Body of pancreas (tissue), 4 donors: ENCODE measurements around the gene CFB. TPM values are rescaled to one million over a fixed set of nuclear protein-coding genes. Genes with fewer than 3 reads are reported as not detected.

ENCODE experiments used
- microRNA counts, 2 donors: library from miRNA; unstranded; fragments of <30 nt; microRNA quantifications; one replicate each; lab custom pipeline; 2017
- microRNA-seq, 2 donors: library from miRNA; unstranded; fragments of <30 nt; microRNA quantifications; one replicate each; pipeline ENCODE4, GENCODE V29; 2016; ENCODE audit warnings: borderline number of aligned reads in 2 of 2, borderline replicate concordance in 2 of 2
- small RNA-seq: library from RNA; depleted of rRNA; stranded (forward); fragments of <200 nt; gene quantifications from one replicate; pipeline ENCODE3, GENCODE V24; 2016
- total RNA-seq, 2 donors: library from RNA; depleted of rRNA; stranded (reverse); fragments of >200 nt; gene quantifications; one replicate each; pipeline ENCODE4 v1.1.0, GENCODE V29; 2016

The CFB gene
- total RNA-seq, 2 donors from 2014 or later: 21.0 to 33.9 TPM

MicroRNAs within 50 kb of the gene (microRNA counts, 767-probe panel; counts per million panel counts)
- 0 to 736 counts per million in 2 donors for microRNA hsa-miR-1236 (lab: Ali Mortazavi, UCI)

Small RNAs within 50 kb of the gene (microRNA-seq; reads per million reads assigned to microRNA genes)
- gene MIR1236: 0 reads per million in 2 donors

Small RNAs within 50 kb of the gene (small RNA-seq; reads per million reads assigned to genes)
- not detected for gene AL645922.1

Other genes starting within 250 kb of the CFB start
- 10 to 100 TPM; 24.7 to 38.1 TPM for gene ABHD16A, start 242.8 kb upstream of the CFB start, total RNA-seq
- gene LY6G6F, start 239.2 kb upstream of the CFB start, total RNA-seq: not detected
- gene LY6G6D, start 230.7 kb upstream of the CFB start, total RNA-seq: not detected
- gene LY6G6C, start 224.3 kb upstream of the CFB start, total RNA-seq: not detected
- gene MPIG6B, start 222.7 kb upstream of the CFB start, total RNA-seq: not detected
- 10 to 100 TPM; 23.6 to 40.5 TPM for gene DDAH2, start 216.8 kb upstream of the CFB start, total RNA-seq
- gene CLIC1, start 209.6 kb upstream of the CFB start, total RNA-seq: 10 to 100 TPM; 68.9 to 92.9 TPM
- 10 to 100 TPM in 1 of 2 donors, 1 to 10 TPM in 1; 6.7 to 12.9 TPM for gene MSH5, start 206.1 kb upstream of the CFB start, total RNA-seq
- 1 to 10 TPM; 2.0 to 2.6 TPM for gene SAPCD1, start 183.4 kb upstream of the CFB start, total RNA-seq
- 1 to 10 TPM; 4.2 to 6.3 TPM for gene VWA7, start 168.8 kb upstream of the CFB start, total RNA-seq
- 10 to 100 TPM; 39.2 to 67.6 TPM for gene VARS1, start 150.3 kb upstream of the CFB start, total RNA-seq
- gene LSM2, start 139.1 kb upstream of the CFB start, total RNA-seq: 10 to 100 TPM; 21.0 to 22.4 TPM
- 1 to 10 TPM in 1 of 2 donors, under 1 TPM in 1; 0.33 to 1.0 TPM for gene HSPA1L, start 130.8 kb upstream of the CFB start, total RNA-seq
- gene HSPA1A, start 130.6 kb upstream of the CFB start, total RNA-seq: 10 to 100 TPM; 70.9 to 92.1 TPM
- 100 to 1,000 TPM in 1 of 2 donors, 10 to 100 TPM in 1; 87.0 to 131 TPM for gene HSPA1B, start 118.4 kb upstream of the CFB start, total RNA-seq
- gene NEU1, start 83.3 kb upstream of the CFB start, total RNA-seq: 10 to 100 TPM; 29.3 to 30.6 TPM
- gene SLC44A4, start 67.1 kb upstream of the CFB start, total RNA-seq: 10 to 100 TPM in 1 of 2 donors, 1 to 10 TPM in 1; 7.3 to 19.2 TPM
- 10 to 100 TPM; 35.8 to 87.7 TPM for gene EHMT2, start 48.4 kb upstream of the CFB start, total RNA-seq
- gene ZBTB12, start 44.0 kb upstream of the CFB start, total RNA-seq: 1 to 10 TPM in 1 of 2 donors, not detected in 1; 2.1 TPM
- gene C2, start 18.4 kb upstream of the CFB start, total RNA-seq: 1 to 10 TPM; 1.3 TPM
- 10 to 100 TPM; 38.9 to 39.9 TPM for gene NELFE, start 12.9 kb downstream of the CFB start, total RNA-seq
- gene SKIC2, start 13.1 kb downstream of the CFB start, total RNA-seq: 10 to 100 TPM; 30.9 to 52.1 TPM
- gene DXO, start 26.0 kb downstream of the CFB start, total RNA-seq: 10 to 100 TPM; 16.9 to 26.0 TPM
- gene C4A, start 36.0 kb downstream of the CFB start, total RNA-seq: 10 to 100 TPM; 60.3 to 65.9 TPM
- gene C4B, start 68.7 kb downstream of the CFB start, total RNA-seq: 10 to 100 TPM; 57.7 to 77.3 TPM
- gene CYP21A2, start 92.3 kb downstream of the CFB start, total RNA-seq: under 1 TPM in 1 of 2 donors, not detected in 1; 0.52 TPM
- 10 to 100 TPM; 24.9 to 36.6 TPM for gene TNXB, start 163.2 kb downstream of the CFB start, total RNA-seq
- gene ATF6B, start 182.2 kb downstream of the CFB start, total RNA-seq: 10 to 100 TPM; 26.5 to 32.3 TPM
- gene FKBPL, start 184.2 kb downstream of the CFB start, total RNA-seq: 1 to 10 TPM; 1.0 to 1.6 TPM
- gene PRRT1, start 205.8 kb downstream of the CFB start, total RNA-seq: not detected
- gene PPT2, start 208.0 kb downstream of the CFB start, total RNA-seq: 1 to 10 TPM; 3.6 to 9.9 TPM
- gene EGFL8, start 218.5 kb downstream of the CFB start, total RNA-seq: 1 to 10 TPM; 5.7 to 6.9 TPM
- 10 to 100 TPM; 13.2 to 16.1 TPM for gene AGPAT1, start 230.0 kb downstream of the CFB start, total RNA-seq
- gene RNF5, start 232.3 kb downstream of the CFB start, total RNA-seq: 10 to 100 TPM; 34.0 to 62.0 TPM
- 1 to 10 TPM; 3.0 to 4.9 TPM for gene AGER, start 238.2 kb downstream of the CFB start, total RNA-seq
- 10 to 100 TPM; 28.8 to 31.3 TPM for gene PBX2, start 244.1 kb downstream of the CFB start, total RNA-seq
- gene GPSM3, start 246.5 kb downstream of the CFB start, total RNA-seq: 1 to 10 TPM; 1.3 to 6.0 TPM